Measurements from ENCODE around the gene TMEM184C.

DNA sequence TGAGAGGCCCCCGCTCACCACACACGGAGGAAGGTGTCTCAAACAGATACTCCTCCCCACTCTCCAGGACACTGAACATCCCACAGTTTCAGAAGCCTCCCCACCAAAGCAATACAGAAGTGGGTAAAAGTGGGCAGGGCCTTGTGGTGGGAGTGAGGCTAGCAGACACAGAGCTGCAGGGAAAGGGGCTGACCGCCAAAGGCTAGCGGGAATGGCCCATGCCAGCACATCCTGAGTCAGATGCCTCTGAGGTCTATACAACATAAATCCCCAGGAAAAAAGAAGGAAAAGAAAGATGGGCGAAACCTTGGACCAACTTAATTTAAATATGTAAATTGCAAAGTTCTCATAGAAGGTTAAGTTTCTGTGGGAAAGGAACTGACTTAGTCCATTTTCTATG, 92.8 kb downstream of the TMEM184C start:
- TF ChIP-seq, protein P1, sequence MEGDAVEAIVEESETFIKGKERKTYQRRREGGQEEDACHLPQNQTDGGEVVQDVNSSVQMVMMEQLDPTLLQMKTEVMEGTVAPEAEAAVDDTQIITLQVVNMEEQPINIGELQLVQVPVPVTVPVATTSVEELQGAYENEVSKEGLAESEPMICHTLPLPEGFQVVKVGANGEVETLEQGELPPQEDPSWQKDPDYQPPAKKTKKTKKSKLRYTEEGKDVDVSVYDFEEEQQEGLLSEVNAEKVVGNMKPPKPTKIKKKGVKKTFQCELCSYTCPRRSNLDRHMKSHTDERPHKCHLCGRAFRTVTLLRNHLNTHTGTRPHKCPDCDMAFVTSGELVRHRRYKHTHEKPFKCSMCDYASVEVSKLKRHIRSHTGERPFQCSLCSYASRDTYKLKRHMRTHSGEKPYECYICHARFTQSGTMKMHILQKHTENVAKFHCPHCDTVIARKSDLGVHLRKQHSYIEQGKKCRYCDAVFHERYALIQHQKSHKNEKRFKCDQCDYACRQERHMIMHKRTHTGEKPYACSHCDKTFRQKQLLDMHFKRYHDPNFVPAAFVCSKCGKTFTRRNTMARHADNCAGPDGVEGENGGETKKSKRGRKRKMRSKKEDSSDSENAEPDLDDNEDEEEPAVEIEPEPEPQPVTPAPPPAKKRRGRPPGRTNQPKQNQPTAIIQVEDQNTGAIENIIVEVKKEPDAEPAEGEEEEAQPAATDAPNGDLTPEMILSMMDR (IDR thresholded peaks at IDR 0.05): no peak
- TF ChIP-seq POLR2A (IDR thresholded peaks at IDR 0.05): no peak
